Body of pancreas (tissue), 4 donors: Measurements from ENCODE around the gene TASOR2.

ENCODE experiments used
- POLR2A ChIP-seq, 3 donors: fragments of 450-650 bp; IDR thresholded peaks; one replicate each; pipeline ENCODE4 v1.6.1; 2016; ENCODE audit warnings: antibody characterized with exemption in 3 of 3, mild to moderate bottlenecking in 2 of 3
- TF ChIP-seq, protein P1 (sequence below), 7 experiments: fragments of 450-650 bp in 4 of 7; fragments of 200-600 bp in 3 of 7; sonication (generic) in 3 of 7; IDR thresholded peaks; one replicate each; pipeline ENCODE4 v1.5.1; 2016 to 2019; ENCODE audit warnings: antibody characterized with exemption in 7 of 7

DNA sequence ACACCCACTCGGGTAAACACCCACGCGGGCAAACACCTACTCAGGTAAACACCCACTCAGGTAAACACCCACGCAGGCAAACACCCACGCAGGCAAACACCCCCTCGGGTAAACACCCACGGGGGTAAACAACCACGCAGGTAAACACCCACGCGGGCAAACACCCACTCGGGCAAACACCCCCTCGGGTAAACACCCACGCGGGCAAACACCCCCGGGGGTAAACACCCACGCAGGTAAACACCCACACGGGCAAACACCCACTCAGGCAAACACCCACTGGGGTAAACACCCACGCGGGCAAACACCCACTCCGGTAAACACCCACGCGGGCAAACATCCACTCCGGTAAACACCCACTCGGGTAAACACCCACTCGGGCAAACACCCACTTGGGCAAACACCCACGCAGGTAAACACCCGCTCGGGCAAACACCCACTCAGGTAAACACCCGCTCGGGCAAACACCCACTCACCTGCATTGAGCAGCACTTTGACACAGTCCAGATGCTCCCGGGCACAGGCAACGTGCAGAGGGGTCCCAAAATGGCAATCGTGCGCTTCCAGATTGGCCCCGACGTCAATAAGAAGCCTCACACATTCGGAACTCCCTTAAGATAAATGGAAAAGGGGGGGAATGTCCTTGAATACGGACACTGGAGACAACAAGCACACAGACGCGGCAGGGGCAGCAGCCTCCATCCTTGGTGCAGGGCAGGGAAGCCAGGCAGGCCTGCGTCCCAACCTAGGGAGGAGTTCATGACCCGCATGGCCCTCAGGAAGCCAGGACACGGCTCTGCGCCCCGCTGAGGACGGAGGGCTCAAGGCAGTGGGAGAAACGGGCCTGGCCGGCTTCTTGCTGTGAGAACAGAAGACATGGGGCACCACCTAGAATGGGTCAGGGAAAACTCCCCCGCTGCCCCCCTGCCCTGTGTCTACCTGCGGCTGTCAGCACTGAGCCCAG is 35.9 kb upstream of the TASOR2 start:
- TF ChIP-seq, protein P1, sequence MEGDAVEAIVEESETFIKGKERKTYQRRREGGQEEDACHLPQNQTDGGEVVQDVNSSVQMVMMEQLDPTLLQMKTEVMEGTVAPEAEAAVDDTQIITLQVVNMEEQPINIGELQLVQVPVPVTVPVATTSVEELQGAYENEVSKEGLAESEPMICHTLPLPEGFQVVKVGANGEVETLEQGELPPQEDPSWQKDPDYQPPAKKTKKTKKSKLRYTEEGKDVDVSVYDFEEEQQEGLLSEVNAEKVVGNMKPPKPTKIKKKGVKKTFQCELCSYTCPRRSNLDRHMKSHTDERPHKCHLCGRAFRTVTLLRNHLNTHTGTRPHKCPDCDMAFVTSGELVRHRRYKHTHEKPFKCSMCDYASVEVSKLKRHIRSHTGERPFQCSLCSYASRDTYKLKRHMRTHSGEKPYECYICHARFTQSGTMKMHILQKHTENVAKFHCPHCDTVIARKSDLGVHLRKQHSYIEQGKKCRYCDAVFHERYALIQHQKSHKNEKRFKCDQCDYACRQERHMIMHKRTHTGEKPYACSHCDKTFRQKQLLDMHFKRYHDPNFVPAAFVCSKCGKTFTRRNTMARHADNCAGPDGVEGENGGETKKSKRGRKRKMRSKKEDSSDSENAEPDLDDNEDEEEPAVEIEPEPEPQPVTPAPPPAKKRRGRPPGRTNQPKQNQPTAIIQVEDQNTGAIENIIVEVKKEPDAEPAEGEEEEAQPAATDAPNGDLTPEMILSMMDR (IDR thresholded peaks at IDR 0.05): no peak
- TF ChIP-seq POLR2A (IDR thresholded peaks at IDR 0.05): no peak
